Uterus (tissue), 2 donors: ENCODE data around the gene KCNJ10.

Experiments
- POLR2A ChIP-seq, 2 donors: fragments of 450-650 bp; IDR thresholded peaks; one replicate each; pipeline ENCODE4 v1.6.1; 2016; ENCODE audit warnings: antibody characterized with exemption in 2 of 2, mild to moderate bottlenecking in 1 of 2, moderate library complexity in 1 of 2
- TF ChIP-seq, protein P1 (sequence below), 4 experiments: fragments of 200-600 bp in 2 of 4; fragments of 450-650 bp in 2 of 4; sonication (generic) in 2 of 4; IDR thresholded peaks; one replicate each; pipeline ENCODE4 v1.5.1; 2016 to 2019; ENCODE audit warnings: antibody characterized with exemption in 4 of 4, mild to moderate bottlenecking in 2 of 4, moderate library complexity in 1 of 4

DNA sequence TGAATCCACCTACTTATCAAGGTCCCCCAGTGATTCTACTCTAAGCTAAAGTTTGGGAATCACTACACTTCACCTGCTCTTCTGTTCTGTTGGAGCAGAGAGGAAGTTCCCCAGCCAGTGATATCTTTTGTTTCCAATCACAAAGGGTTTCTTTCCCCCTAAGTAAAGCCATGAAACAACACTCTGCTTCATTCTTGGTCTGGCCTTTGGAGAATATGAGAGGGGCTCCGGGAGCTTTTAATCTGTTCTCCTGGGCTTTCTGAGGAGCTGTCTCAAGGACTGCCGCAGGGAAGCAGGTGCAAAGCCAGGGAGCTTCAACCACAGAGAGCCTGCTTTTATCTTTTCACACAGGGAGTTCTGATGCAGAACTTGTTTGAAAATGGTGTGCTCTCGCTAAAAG is 105.8 kb downstream of the KCNJ10 start:
- TF ChIP-seq, protein P1, sequence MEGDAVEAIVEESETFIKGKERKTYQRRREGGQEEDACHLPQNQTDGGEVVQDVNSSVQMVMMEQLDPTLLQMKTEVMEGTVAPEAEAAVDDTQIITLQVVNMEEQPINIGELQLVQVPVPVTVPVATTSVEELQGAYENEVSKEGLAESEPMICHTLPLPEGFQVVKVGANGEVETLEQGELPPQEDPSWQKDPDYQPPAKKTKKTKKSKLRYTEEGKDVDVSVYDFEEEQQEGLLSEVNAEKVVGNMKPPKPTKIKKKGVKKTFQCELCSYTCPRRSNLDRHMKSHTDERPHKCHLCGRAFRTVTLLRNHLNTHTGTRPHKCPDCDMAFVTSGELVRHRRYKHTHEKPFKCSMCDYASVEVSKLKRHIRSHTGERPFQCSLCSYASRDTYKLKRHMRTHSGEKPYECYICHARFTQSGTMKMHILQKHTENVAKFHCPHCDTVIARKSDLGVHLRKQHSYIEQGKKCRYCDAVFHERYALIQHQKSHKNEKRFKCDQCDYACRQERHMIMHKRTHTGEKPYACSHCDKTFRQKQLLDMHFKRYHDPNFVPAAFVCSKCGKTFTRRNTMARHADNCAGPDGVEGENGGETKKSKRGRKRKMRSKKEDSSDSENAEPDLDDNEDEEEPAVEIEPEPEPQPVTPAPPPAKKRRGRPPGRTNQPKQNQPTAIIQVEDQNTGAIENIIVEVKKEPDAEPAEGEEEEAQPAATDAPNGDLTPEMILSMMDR (IDR thresholded peaks at IDR 0.05), result no peak
- no peak for TF ChIP-seq POLR2A (IDR thresholded peaks at IDR 0.05)
